ENCODE measurements around the gene ITPR2.

ITPR2 gene

DNA sequence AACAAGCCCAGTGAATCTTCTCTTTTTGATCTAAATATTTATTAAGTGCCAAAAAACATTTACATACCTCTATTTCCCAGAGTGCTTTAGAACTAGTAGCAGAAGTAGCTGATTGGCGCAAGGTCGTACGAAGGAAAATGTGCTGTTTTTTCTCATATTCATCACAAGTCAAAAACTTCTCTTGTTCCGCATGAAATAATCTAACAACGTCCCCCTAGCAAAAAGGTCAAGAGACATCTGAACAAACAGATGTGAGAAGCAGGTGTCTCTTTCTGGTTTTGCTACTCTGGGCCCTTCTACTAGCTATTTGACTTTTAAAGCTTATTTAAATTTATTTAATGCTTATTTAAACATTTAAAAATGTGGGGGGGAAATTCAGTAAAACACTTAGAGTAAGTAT is 117.8 kb downstream of the ITPR2 start:
- Histone ChIP-seq H3K27ac (ENCODE audit: low read depth, low read length) (no peak overlapping the region), H3K4me1 (ENCODE audit: control insufficient read depth in 1 of 2, insufficient read depth in 2 of 2, low read length in 2 of 2) (no peaks in the 10 kb centered on the region), H3K23ac (ENCODE audit: low read length) (no peak overlapping the region), H2BK120ac (ENCODE audit: insufficient read depth, low read length, poor library complexity) (no peak overlapping the region), H3K18ac (ENCODE audit: low read length) (no peak overlapping the region), H3K9ac (ENCODE audit: low read length) (no peak overlapping the region), H3K4me2 (ENCODE audit: low read length) (no peak overlapping the region), H3K27me3 (ENCODE audit: insufficient read depth, low read length) (no peaks in the 10 kb centered on the region), H4K12ac (ENCODE audit: low read depth, low read length) (no peak overlapping the region), H3K14ac (ENCODE audit: low read length) (no peak overlapping the region), H3K79me1 (ENCODE audit: low read length) (no peaks in the 10 kb centered on the region), H3K36me3 (ENCODE audit: control insufficient read depth in 1 of 2, insufficient read depth in 2 of 2, low read length in 2 of 2) (no peaks in the 10 kb centered on the region), H3K4me3 (ENCODE audit: low read depth, low read length) (no peak overlapping the region), H4K91ac (ENCODE audit: low read depth, low read length) (no peak overlapping the region), H3K4ac (ENCODE audit: low read depth, low read length) (no peak overlapping the region), H2BK5ac (ENCODE audit: low read depth, low read length, poor library complexity) (no peak overlapping the region), H3K9me3 (ENCODE audit: insufficient read depth, low read depth, low read length) (no peaks in the 10 kb centered on the region), H2BK12ac (ENCODE audit: low read length) (no peak overlapping the region), H4K8ac (ENCODE audit: low read depth, low read length) (no peak overlapping the region), H3K79me2 (ENCODE audit: control insufficient read depth, insufficient read depth, low read length, poor library complexity) (no peaks in the 10 kb centered on the region), H2AK5ac (ENCODE audit: low read length) (no peak overlapping the region), H2AFZ (ENCODE audit: insufficient read depth, low read length, poor library complexity) (no peak overlapping the region)
- no peak for DNase-seq
- WGBS (ENCODE audit: extremely low coverage, insufficient coverage, insufficient read length) = no CpG with 5 or more reads among the region's 5 CpGs

DNA sequence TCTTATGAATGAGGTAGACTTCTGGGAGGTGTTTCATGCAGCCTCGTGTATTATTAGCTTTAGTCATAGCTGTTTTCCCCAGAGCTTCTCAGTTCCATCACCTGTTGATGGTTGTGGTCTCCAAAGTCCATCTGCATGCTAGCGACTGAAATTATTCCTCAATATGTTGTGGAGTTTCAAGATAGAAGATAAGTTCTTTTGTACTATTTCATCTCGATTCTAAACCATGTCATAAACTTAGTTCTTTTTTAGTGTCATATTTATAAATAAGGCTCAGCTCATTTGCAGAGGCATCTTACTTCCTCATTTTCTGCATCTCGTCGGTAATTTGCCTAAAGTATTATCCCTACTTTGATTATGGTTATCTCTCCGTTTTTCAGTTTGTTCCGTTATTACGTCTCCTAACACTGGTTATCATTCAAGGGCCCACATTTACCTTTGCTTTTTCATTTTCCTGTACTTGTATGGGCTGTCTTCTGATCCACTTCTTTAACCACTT is 119.1 kb downstream of the ITPR2 start:
- no peaks in the 10 kb centered on the region for H3K4me1 ChIP-seq (ENCODE audit: control insufficient read depth in 1 of 2, insufficient read depth in 2 of 2, low read length in 2 of 2)
- no peaks in the 10 kb centered on the region for H3K9me3 ChIP-seq (ENCODE audit: insufficient read depth, low read depth, low read length)
- H3K27ac ChIP-seq (ENCODE audit: low read depth, low read length) = no peak overlapping the region
- H3K4ac ChIP-seq (ENCODE audit: low read depth, low read length) = no peak overlapping the region
- no peak for DNase-seq
- H3K18ac ChIP-seq (ENCODE audit: low read length) = no peak overlapping the region
- no peak overlapping the region for H2BK5ac ChIP-seq (ENCODE audit: low read depth, low read length, poor library complexity)
- no peak overlapping the region for H3K4me2 ChIP-seq (ENCODE audit: low read length)
- no peak overlapping the region for H3K23ac ChIP-seq (ENCODE audit: low read length)
- H4K91ac ChIP-seq (ENCODE audit: low read depth, low read length) = no peak overlapping the region
- no peak overlapping the region for H4K12ac ChIP-seq (ENCODE audit: low read depth, low read length)
- no peak overlapping the region for H2AFZ ChIP-seq (ENCODE audit: insufficient read depth, low read length, poor library complexity)
- no peak overlapping the region for H3K4me3 ChIP-seq (ENCODE audit: low read depth, low read length)
- H3K9ac ChIP-seq (ENCODE audit: low read length) = no peak overlapping the region
- no peak overlapping the region for H2AK5ac ChIP-seq (ENCODE audit: low read length)
- no peaks in the 10 kb centered on the region for H3K79me1 ChIP-seq (ENCODE audit: low read length)
- H3K14ac ChIP-seq (ENCODE audit: low read length) = no peak overlapping the region
- no peak overlapping the region for H2BK120ac ChIP-seq (ENCODE audit: insufficient read depth, low read length, poor library complexity)
- H2BK12ac ChIP-seq (ENCODE audit: low read length) = no peak overlapping the region
- H4K8ac ChIP-seq (ENCODE audit: low read depth, low read length) = no peak overlapping the region
- no peaks in the 10 kb centered on the region for H3K79me2 ChIP-seq (ENCODE audit: control insufficient read depth, insufficient read depth, low read length, poor library complexity)
- no peaks in the 10 kb centered on the region for H3K27me3 ChIP-seq (ENCODE audit: insufficient read depth, low read length)
- no CpG with 5 or more reads among the region's 8 CpGs for WGBS (ENCODE audit: extremely low coverage, insufficient coverage, insufficient read length)
- peaks cover 2% of the 10 kb centered on the region in 2 experiments for H3K36me3 ChIP-seq (ENCODE audit: control insufficient read depth in 1 of 2, insufficient read depth in 2 of 2, low read length in 2 of 2)

DNA sequence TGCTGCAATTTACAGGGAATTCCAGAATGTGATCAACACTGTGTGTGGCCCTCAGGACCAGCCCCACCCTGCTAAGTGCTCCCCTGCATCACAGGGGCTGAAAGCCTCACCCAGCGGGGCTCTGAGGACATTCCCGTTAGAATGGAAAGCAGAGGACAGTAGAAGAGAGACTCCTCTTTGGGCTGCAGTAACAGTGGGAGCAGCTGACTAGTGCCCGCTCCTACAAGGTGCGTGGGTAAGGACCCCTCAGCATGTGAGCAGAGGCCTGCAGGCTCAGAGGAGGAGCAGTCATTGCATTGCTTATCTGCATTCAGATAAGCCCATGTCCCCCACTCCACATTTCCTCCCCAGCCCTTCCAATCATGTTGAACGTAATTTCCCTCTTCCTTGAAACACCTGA is 120.1 kb downstream of the ITPR2 start:
- Histone ChIP-seq H3K14ac (ENCODE audit: low read length) (no peak overlapping the region), H3K4ac (ENCODE audit: low read depth, low read length) (no peak overlapping the region), H3K79me1 (ENCODE audit: low read length) (no peaks in the 10 kb centered on the region), H4K91ac (ENCODE audit: low read depth, low read length) (no peak overlapping the region), H3K27me3 (ENCODE audit: insufficient read depth, low read length) (no peaks in the 10 kb centered on the region), H3K27ac (ENCODE audit: low read depth, low read length) (no peak overlapping the region), H4K12ac (ENCODE audit: low read depth, low read length) (no peak overlapping the region), H3K79me2 (ENCODE audit: control insufficient read depth, insufficient read depth, low read length, poor library complexity) (no peaks in the 10 kb centered on the region), H3K9me3 (ENCODE audit: insufficient read depth, low read depth, low read length) (no peaks in the 10 kb centered on the region), H3K23ac (ENCODE audit: low read length) (no peak overlapping the region), H3K4me1 (ENCODE audit: control insufficient read depth in 1 of 2, insufficient read depth in 2 of 2, low read length in 2 of 2) (no peaks in the 10 kb centered on the region), H3K4me2 (ENCODE audit: low read length) (no peak overlapping the region), H3K18ac (ENCODE audit: low read length) (no peak overlapping the region), H2AK5ac (ENCODE audit: low read length) (no peak overlapping the region), H3K36me3 (ENCODE audit: control insufficient read depth in 1 of 2, insufficient read depth in 2 of 2, low read length in 2 of 2) (peaks cover 2% of the 10 kb centered on the region in 2 experiments), H2BK12ac (ENCODE audit: low read length) (no peak overlapping the region), H3K4me3 (ENCODE audit: low read depth, low read length) (no peak overlapping the region), H2BK120ac (ENCODE audit: insufficient read depth, low read length, poor library complexity) (no peak overlapping the region), H2AFZ (ENCODE audit: insufficient read depth, low read length, poor library complexity) (no peak overlapping the region), H3K9ac (ENCODE audit: low read length) (no peak overlapping the region), H4K8ac (ENCODE audit: low read depth, low read length) (no peak overlapping the region), H2BK5ac (ENCODE audit: low read depth, low read length, poor library complexity) (no peak overlapping the region)
- WGBS (ENCODE audit: extremely low coverage, insufficient coverage, insufficient read length) = no CpG with 5 or more reads among the region's 5 CpGs
- no peak for DNase-seq

DNA sequence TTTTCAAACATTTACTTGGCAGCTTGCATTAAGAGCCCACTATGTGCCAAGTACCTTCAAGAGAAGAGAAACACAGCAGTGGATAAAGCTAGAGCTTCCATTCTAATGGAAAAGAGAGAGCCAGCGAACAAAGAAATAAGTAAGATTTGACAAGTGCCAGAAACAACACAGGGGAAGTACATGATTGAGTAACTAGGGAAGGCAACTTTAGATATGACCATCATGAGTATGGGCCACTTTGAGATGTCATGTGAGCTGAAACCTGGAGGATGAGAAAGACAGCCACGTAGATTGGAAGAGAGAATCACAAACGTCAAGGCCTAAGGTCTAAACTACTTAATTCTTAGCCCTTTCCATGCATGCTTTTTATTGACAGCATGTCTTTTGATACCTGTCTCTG is 121.4 kb downstream of the ITPR2 start:
- Histone ChIP-seq H2BK120ac (ENCODE audit: insufficient read depth, low read length, poor library complexity) (no peak overlapping the region), H3K27ac (ENCODE audit: low read depth, low read length) (no peak overlapping the region), H3K9me3 (ENCODE audit: insufficient read depth, low read depth, low read length) (no peaks in the 10 kb centered on the region), H2BK12ac (ENCODE audit: low read length) (no peak overlapping the region), H3K79me1 (ENCODE audit: low read length) (no peaks in the 10 kb centered on the region), H4K91ac (ENCODE audit: low read depth, low read length) (no peak overlapping the region), H2AK5ac (ENCODE audit: low read length) (no peak overlapping the region), H3K9ac (ENCODE audit: low read length) (no peak overlapping the region), H4K8ac (ENCODE audit: low read depth, low read length) (no peak overlapping the region), H2AFZ (ENCODE audit: insufficient read depth, low read length, poor library complexity) (no peak overlapping the region), H3K79me2 (ENCODE audit: control insufficient read depth, insufficient read depth, low read length, poor library complexity) (no peaks in the 10 kb centered on the region), H3K4me1 (ENCODE audit: control insufficient read depth in 1 of 2, insufficient read depth in 2 of 2, low read length in 2 of 2) (no peaks in the 10 kb centered on the region), H3K14ac (ENCODE audit: low read length) (no peak overlapping the region), H2BK5ac (ENCODE audit: low read depth, low read length, poor library complexity) (no peak overlapping the region), H3K4ac (ENCODE audit: low read depth, low read length) (no peak overlapping the region), H3K18ac (ENCODE audit: low read length) (no peak overlapping the region), H3K4me3 (ENCODE audit: low read depth, low read length) (no peak overlapping the region), H3K27me3 (ENCODE audit: insufficient read depth, low read length) (no peaks in the 10 kb centered on the region), H3K4me2 (ENCODE audit: low read length) (no peak overlapping the region), H4K12ac (ENCODE audit: low read depth, low read length) (no peak overlapping the region), H3K36me3 (ENCODE audit: control insufficient read depth in 1 of 2, insufficient read depth in 2 of 2, low read length in 2 of 2) (peaks cover 2% of the 10 kb centered on the region in 2 experiments), H3K23ac (ENCODE audit: low read length) (no peak overlapping the region)
- no CpG with 5 or more reads among the region's 3 CpGs for WGBS (ENCODE audit: extremely low coverage, insufficient coverage, insufficient read length)
- DNase-seq = peak in 1 of 2 donors; percentile 24

All from trophoblast cell (in vitro differentiated cells and primary cell).